ENCODE data around the gene SLC6A6.

GRCh38 chr3:14521611-14522010 lies 119.2 kb downstream of the SLC6A6 start:
- TF ChIP-seq CTCF (IDR thresholded peaks at IDR 0.05; ENCODE audit: poor library complexity) (no peak), EZH2 (IDR thresholded peaks at IDR 0.05; ENCODE audit: borderline replicate concordance) (no peak), EZH2phosphoT487 (IDR thresholded peaks at IDR 0.05; ENCODE audit: low read depth, severe bottlenecking, unreplicated experiment) (no peak)

All from hepatocyte (in vitro differentiated cells).